AG09309 (cell line): Measurements from ENCODE around the gene PRDX5.
A peak's percentile ranks its signal among the peaks of the same experiment; 100 is the strongest.

Experiments
- DNase-seq: peaks from one replicate; pipeline ENCODE4 v3.0.0-alpha.2; 2010; ENCODE audit warnings: low read depth
- H3K4me3 ChIP-seq: 2 replicates; pipeline ENCODE4 v1.5.1; 2011; ENCODE audit warnings: mild to moderate bottlenecking, low read depth, low read length, moderate library complexity; ENCODE audit not compliant: control insufficient read depth
- TF ChIP-seq, protein P1 (sequence below): IDR thresholded peaks from 2 replicates; pipeline ENCODE4 v1.5.1; 2011; ENCODE audit warnings: mild to moderate bottlenecking, low read depth, low read length, inconsistent platforms; ENCODE audit not compliant: insufficient read depth, control insufficient read depth; ENCODE audit errors: missing control alignments

PRDX5 gene

DNA sequence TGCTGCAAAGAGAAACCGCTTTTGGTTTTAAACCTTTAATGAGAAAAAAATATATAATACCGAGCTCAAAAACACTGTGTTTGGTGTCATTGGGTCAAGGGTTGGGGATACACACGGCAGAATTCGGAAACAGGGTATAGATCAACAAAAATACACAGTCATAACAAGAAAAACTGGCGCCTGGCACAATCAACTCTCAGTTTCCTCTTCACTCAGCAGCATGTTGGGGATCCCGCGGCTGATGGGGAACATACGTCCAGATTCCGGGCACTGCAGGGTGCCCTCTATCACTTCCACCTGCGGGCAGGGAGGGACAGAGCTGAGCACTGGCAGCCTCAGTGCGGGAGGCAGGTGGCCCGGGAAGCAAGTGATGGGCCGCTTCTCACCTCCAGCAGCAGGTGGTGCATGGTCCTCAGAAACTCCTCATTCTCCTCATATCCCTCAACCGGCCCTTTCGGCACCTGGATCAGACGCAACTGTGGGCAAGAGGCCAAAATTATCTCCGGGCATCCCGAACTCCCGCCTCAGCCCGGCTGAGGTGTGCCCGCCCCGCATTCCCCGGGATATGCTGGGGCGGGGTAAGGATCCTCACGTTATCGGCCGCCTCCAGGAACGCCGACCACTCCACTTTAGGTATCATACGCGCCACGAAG lies 1.1 kb upstream of the PRDX5 start:
- TF ChIP-seq, protein P1, sequence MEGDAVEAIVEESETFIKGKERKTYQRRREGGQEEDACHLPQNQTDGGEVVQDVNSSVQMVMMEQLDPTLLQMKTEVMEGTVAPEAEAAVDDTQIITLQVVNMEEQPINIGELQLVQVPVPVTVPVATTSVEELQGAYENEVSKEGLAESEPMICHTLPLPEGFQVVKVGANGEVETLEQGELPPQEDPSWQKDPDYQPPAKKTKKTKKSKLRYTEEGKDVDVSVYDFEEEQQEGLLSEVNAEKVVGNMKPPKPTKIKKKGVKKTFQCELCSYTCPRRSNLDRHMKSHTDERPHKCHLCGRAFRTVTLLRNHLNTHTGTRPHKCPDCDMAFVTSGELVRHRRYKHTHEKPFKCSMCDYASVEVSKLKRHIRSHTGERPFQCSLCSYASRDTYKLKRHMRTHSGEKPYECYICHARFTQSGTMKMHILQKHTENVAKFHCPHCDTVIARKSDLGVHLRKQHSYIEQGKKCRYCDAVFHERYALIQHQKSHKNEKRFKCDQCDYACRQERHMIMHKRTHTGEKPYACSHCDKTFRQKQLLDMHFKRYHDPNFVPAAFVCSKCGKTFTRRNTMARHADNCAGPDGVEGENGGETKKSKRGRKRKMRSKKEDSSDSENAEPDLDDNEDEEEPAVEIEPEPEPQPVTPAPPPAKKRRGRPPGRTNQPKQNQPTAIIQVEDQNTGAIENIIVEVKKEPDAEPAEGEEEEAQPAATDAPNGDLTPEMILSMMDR = no peak

DNA sequence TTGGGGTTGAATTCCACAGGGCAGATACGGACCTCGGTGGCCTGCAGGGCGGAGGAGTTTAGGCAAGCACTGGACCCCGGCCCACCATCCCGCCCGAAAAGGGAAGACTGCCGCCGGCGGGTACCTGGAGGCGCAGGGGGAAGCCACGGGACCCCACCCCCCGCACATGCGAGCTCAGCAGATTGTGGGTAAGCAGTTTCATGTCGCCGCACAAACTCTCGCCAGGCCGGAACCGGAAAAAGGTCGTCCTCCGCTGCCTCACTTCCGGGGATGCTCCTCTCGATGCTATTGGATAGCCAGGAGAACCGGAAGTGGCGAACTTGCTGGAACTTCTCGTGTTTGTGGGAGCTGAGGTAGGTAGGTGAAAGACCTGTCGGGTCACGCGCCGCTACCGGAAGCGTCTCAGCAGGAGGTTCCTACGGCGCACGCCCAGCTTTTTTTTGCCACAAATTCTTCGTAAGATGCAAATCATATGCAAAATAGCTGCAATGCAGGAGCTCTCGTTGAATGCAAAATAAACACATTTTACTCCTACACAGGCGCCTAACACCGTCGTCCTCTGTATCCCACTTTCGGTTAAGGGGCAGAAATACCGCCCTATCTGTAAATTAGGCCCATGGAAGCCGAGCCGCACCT lies 478 bp upstream of the PRDX5 start, which contains the start of gene TRMT112:
Gene TRMT112, minus strand, starts transcription at position 235 of the 636 bp plus-strand sequence. Its CDS starts 33 bp downstream, at position 202.
- TF ChIP-seq, protein P1 = no peak
- DNase-seq = peak; percentile 92
- H3K4me3 ChIP-seq = peak within 1 kb of the TSS; percentile 62

More for the DNA sequence above, 1.1 kb upstream of the PRDX5 start:
- no peak for DNase-seq
- peak overlapping the region; percentile 62 for H3K4me3 ChIP-seq

DNA sequence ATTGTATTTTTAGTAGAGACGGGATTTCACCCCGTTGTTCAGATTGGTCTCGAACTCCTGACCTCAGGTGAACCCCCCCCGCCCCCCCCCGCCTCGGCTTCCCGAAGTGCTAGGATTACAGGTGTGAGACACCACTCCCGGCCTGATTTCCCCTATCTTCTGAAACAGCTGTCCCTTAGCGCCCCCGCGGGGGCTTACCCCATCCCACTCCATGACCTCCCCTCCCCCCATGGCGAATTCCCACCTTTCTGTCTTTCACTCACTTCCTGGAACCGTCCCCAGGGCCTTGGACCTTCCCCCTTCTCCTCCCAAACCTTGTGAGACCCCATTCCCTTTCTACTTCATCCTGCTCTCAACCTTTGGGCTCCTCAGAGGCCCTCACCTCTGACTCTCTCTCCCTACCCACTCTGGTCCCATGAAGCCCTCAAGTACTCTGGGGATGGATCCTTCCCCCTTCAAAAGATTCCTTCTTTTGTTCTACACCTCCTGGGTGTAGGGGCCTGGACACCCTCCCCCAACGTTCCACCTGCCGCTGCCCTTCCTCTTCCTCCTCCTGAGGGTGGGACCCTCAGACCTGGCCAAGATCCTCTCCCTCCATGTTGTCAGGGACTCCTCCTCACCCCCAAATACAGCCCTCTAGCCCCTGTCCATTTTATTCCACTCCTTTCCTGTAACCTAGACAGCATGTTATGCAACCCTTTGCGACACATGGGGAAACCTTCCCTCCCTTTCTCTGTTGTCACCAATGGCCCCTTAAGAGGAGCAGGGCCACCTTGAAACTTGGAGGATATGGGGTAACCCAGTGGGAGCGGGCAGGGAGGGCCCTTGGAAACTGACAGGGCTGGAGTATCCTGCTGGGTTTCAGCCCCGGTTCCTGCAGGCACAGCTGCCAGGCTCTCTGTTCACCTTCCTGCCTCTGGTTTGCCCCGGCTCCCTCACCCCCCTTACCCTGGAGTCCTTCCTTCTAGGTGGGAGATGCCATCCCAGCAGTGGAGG lies 1.1 kb downstream of the PRDX5 start:
- peak overlapping the region; percentile 62 for H3K4me3 ChIP-seq
- DNase-seq = no peak
- TF ChIP-seq, protein P1 = no peak

DNA sequence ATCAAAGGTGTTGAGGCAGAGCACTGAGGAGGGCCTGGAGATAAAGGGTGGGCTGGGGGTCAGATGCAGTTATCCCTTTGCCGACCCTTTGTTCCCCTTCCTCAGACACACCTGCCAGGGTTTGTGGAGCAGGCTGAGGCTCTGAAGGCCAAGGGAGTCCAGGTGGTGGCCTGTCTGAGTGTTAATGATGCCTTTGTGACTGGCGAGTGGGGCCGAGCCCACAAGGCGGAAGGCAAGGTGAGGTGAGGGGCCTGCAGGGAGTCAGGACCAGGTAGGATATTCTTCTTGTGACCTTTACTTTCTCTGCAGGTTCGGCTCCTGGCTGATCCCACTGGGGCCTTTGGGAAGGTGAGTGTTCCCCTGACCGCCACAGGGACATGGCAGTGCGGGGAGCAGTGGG lies 2.6 kb downstream of the PRDX5 start:
- TF ChIP-seq, protein P1 = no peak

DNA sequence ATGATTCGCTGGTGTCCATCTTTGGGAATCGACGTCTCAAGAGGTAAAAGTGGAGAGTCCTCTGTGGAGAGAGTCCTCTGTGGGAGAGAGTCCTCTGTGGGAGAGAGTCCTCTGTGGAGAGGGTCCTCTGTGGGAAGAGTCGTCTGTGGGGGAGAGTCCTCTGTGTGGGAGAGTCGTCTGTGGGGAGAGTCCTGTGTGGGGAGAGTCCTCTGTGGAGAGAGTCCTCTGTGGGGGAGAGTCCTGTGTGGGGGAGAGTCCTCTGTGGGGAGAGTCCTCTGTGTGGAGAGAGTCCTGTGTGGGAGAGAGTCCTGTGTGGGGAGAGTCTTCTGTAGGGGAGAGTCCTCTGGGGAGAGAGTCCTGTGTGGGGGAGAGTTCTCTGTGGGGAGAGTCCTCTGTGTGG lies 3.1 kb downstream of the PRDX5 start:
- H3K4me3 ChIP-seq = no peak overlapping the region
- no peak for DNase-seq
- TF ChIP-seq, protein P1 = no peak

More for the DNA sequence above, 2.6 kb downstream of the PRDX5 start:
- H3K4me3 ChIP-seq = no peak overlapping the region
- DNase-seq = no peak

DNA sequence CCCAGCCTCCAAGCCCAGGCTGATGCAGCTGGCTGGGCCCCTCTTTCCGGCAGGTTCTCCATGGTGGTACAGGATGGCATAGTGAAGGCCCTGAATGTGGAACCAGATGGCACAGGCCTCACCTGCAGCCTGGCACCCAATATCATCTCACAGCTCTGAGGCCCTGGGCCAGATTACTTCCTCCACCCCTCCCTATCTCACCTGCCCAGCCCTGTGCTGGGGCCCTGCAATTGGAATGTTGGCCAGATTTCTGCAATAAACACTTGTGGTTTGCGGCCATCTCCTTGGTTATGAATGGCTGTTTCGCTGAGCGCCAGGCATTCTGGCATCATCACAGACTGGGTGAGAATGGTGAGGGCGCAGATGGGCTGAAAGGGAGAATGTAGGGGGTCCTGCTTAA lies 3.6 kb downstream of the PRDX5 start:
- no peak overlapping the region for H3K4me3 ChIP-seq
- no peak for DNase-seq
- TF ChIP-seq, protein P1 = no peak
